HAP-1 (cell line): ENCODE data around the gene MFSD11.
"Not testable (repeated sequence)": the region's sequence is repeated elsewhere in the genome, so short reads cannot be mapped to it uniquely, and the experiment has no call there.

ENCODE experiments used
- DNase-seq, 2 experiments: peaks; one replicate each; pipeline ENCODE4 v3.0.0-alpha.2; 2016 to 2020; ENCODE audit warnings: low spot score in 2 of 2
- H3K27me3 ChIP-seq: fragments of 250-450 bp; sonication (Bioruptor Pico); 2 replicates; pipeline ENCODE4 v1.5.1; 2020; ENCODE audit warnings: low read depth, mild to moderate bottlenecking, moderate library complexity
- H3K36me3 ChIP-seq: fragments of 250-450 bp; sonication (Bioruptor Pico); replicated peaks from 2 replicates; pipeline ENCODE4 v1.5.1; 2020; ENCODE audit warnings: mild to moderate bottlenecking
- H3K4me1 ChIP-seq: fragments of 250-450 bp; sonication (Bioruptor Pico); 2 replicates; pipeline ENCODE4 v1.5.1; 2020; ENCODE audit warnings: mild to moderate bottlenecking
- H3K4me3 ChIP-seq: fragments of 250-450 bp; sonication (Bioruptor Pico); 2 replicates; pipeline ENCODE4 v1.5.1; 2020; ENCODE audit warnings: mild to moderate bottlenecking, moderate library complexity
- H3K9me3 ChIP-seq: fragments of 250-450 bp; sonication (Bioruptor Pico); 2 replicates; pipeline ENCODE4 v1.5.1; 2020; ENCODE audit warnings: mild to moderate bottlenecking, moderate library complexity
- in situ Hi-C: fragments of 300-500 bp; cut with MboI; formaldehyde crosslinking; loops from 3 replicates; pipeline ENCODE4 v1.14.3; 2020; ENCODE audit warnings: low sequenced_read_pairs, inconsistent platforms, mixed read lengths

MFSD11 gene

GRCh38 chr17:76797241-76797840 lies 59.4 kb downstream of the MFSD11 start:
- no peaks in the 10 kb centered on the region for H3K36me3 ChIP-seq
- DNase-seq, result no peak
- no peaks in the 10 kb centered on the region for H3K27me3 ChIP-seq
- H3K4me1 ChIP-seq, result peaks cover 11% of the 10 kb centered on the region
- no peaks in the 10 kb centered on the region for H3K9me3 ChIP-seq
- no peak overlapping the region for H3K4me3 ChIP-seq
- in situ Hi-C loops, result no loop called here

- Histone ChIP-seq H3K9me3 (0 out of 2 replicates have a peak, but pooled peaks cover under 1% of the 10 kb centered on the region), H3K4me3 (no peak overlapping the region), H3K4me1 (peaks cover 11% of the 10 kb centered on the region), H3K36me3 (no peaks in the 10 kb centered on the region), H3K27me3 (no peaks in the 10 kb centered on the region)
- no peak for DNase-seq
- in situ Hi-C loops, result no loop called here
These were observed 63.8 kb downstream of the MFSD11 start for GRCh38 chr17:76801706-76802105.

GRCh38 chr17:76805319-76805718 lies 67.4 kb downstream of the MFSD11 start:
- no peaks in the 10 kb centered on the region for H3K36me3 ChIP-seq
- H3K4me1 ChIP-seq, result peaks cover 4% of the 10 kb centered on the region; the same call in 1 of the 2 replicates
- no peaks in the 10 kb centered on the region for H3K27me3 ChIP-seq
- H3K9me3 ChIP-seq, result 0 out of 2 replicates have a peak, but pooled peaks cover 2% of the 10 kb centered on the region
- no peak overlapping the region for H3K4me3 ChIP-seq
- DNase-seq, result no peak
- in situ Hi-C loops, result no loop called here

- H3K36me3 ChIP-seq, H3K4me3 ChIP-seq, H3K9me3 ChIP-seq, H3K4me1 ChIP-seq, H3K27me3 ChIP-seq, DNase-seq, in situ Hi-C loops: not testable (repeated sequence)
These were observed 68.2 kb downstream of the MFSD11 start for GRCh38 chr17:76806151-76806550.

GRCh38 chr17:76806767-76807166 lies 68.8 kb downstream of the MFSD11 start:
- in situ Hi-C loops, H3K9me3 ChIP-seq, H3K27me3 ChIP-seq, H3K4me3 ChIP-seq, H3K36me3 ChIP-seq, H3K4me1 ChIP-seq: not testable (repeated sequence)
- peak in 1 of 2 experiments; percentile 19 for DNase-seq

GRCh38 chr17:76808326-76808725 lies 70.4 kb downstream of the MFSD11 start:
- Histone ChIP-seq H3K4me1 (no peaks in the 10 kb centered on the region), H3K27me3 (no peaks in the 10 kb centered on the region)
- in situ Hi-C loops, result no loop called here

GRCh38 chr17:76810956-76811355 lies 73.0 kb downstream of the MFSD11 start:
- no peak overlapping the region for H3K4me3 ChIP-seq
- 0 out of 2 replicates have a peak, but pooled peaks cover 2% of the 10 kb centered on the region for H3K9me3 ChIP-seq
- no peaks in the 10 kb centered on the region for H3K36me3 ChIP-seq
- H3K27me3 ChIP-seq, result no peaks in the 10 kb centered on the region
- no peaks in the 10 kb centered on the region for H3K4me1 ChIP-seq
- DNase-seq, result no peak
- in situ Hi-C loops, result no loop called here

More at GRCh38 chr17:76808326-76808725, 70.4 kb downstream of the MFSD11 start:
- Histone ChIP-seq H3K9me3 (0 out of 2 replicates have a peak, but pooled peaks cover 2% of the 10 kb centered on the region), H3K4me3 (no peak overlapping the region), H3K36me3 (no peaks in the 10 kb centered on the region)
- DNase-seq, result no peak

- H3K9me3 ChIP-seq, result 0 out of 2 replicates have a peak, but pooled peaks cover under 1% of the 10 kb centered on the region
- H3K4me1 ChIP-seq, result no peaks in the 10 kb centered on the region
- in situ Hi-C loops, result no loop called here
- DNase-seq, result no peak
- no peak overlapping the region for H3K4me3 ChIP-seq
- no peaks in the 10 kb centered on the region for H3K36me3 ChIP-seq
- H3K27me3 ChIP-seq, result no peaks in the 10 kb centered on the region
These were observed 73.9 kb downstream of the MFSD11 start for GRCh38 chr17:76811834-76812233.

- no peak for DNase-seq
- no peaks in the 10 kb centered on the region for H3K9me3 ChIP-seq
- H3K27me3 ChIP-seq, result no peaks in the 10 kb centered on the region
- H3K36me3 ChIP-seq, result no peaks in the 10 kb centered on the region
- in situ Hi-C loops, result no loop called here
- no peaks in the 10 kb centered on the region for H3K4me1 ChIP-seq
- H3K4me3 ChIP-seq, result no peak overlapping the region
These were observed 74.3 kb downstream of the MFSD11 start for GRCh38 chr17:76812263-76812662.

GRCh38 chr17:76812968-76813367 lies 75.0 kb downstream of the MFSD11 start:
- no peaks in the 10 kb centered on the region for H3K4me1 ChIP-seq
- no peak overlapping the region for H3K4me3 ChIP-seq
- H3K27me3 ChIP-seq, result no peaks in the 10 kb centered on the region
- in situ Hi-C loops, result no loop called here
- DNase-seq, result no peak
- H3K9me3 ChIP-seq, result no peaks in the 10 kb centered on the region
- H3K36me3 ChIP-seq, result no peaks in the 10 kb centered on the region

- in situ Hi-C loops, H3K4me1 ChIP-seq, H3K4me3 ChIP-seq, H3K9me3 ChIP-seq, H3K27me3 ChIP-seq, DNase-seq, H3K36me3 ChIP-seq: not testable (repeated sequence)
These were observed 78.1 kb downstream of the MFSD11 start for GRCh38 chr17:76815907-76816589.

- peak; percentile 59 to 76 for DNase-seq
- H3K9me3 ChIP-seq, result no peaks in the 10 kb centered on the region
- no peaks in the 10 kb centered on the region for H3K36me3 ChIP-seq
- no peaks in the 10 kb centered on the region for H3K4me1 ChIP-seq
- in situ Hi-C loops, result no loop called here
- H3K27me3 ChIP-seq, result no peaks in the 10 kb centered on the region; the same call in 1 of the 2 replicates
- H3K4me3 ChIP-seq, result no peak overlapping the region
These were observed 78.7 kb downstream of the MFSD11 start for GRCh38 chr17:76816590-76817135.

- no peaks in the 10 kb centered on the region for H3K9me3 ChIP-seq
- no peak overlapping the region for H3K4me3 ChIP-seq
- in situ Hi-C loops, result no loop called here
- peak in 1 of 2 experiments; percentile 22 for DNase-seq
- H3K27me3 ChIP-seq, result no peaks in the 10 kb centered on the region; the same call in 1 of the 2 replicates
- H3K36me3 ChIP-seq, result no peaks in the 10 kb centered on the region
- no peaks in the 10 kb centered on the region for H3K4me1 ChIP-seq
These were observed 82.1 kb downstream of the MFSD11 start for GRCh38 chr17:76820039-76820438.

GRCh38 chr17:76820561-76820960 lies 82.6 kb downstream of the MFSD11 start:
- H3K4me3 ChIP-seq, result no peak overlapping the region
- no peaks in the 10 kb centered on the region for H3K36me3 ChIP-seq
- no peaks in the 10 kb centered on the region for H3K4me1 ChIP-seq
- in situ Hi-C loops, result no loop called here
- DNase-seq, result no peak
- H3K9me3 ChIP-seq, result no peaks in the 10 kb centered on the region
- H3K27me3 ChIP-seq, result no peaks in the 10 kb centered on the region; the same call in 1 of the 2 replicates
